Stomach (tissue), 4 donors: ENCODE data around the gene NELFE.

ENCODE experiments used
- POLR2A ChIP-seq, 4 donors: fragments of 450-650 bp; IDR thresholded peaks; one replicate each; pipeline ENCODE4 v1.6.1; 2016; ENCODE audit warnings: antibody characterized with exemption in 4 of 4, control low read depth in 2 of 4, mild to moderate bottlenecking in 1 of 4, moderate library complexity in 1 of 4
- TF ChIP-seq, protein P1 (sequence below), 7 experiments: fragments of 450-650 bp in 4 of 7; fragments of 200-600 bp in 3 of 7; sonication (generic) in 3 of 7; IDR thresholded peaks; one replicate each; pipeline ENCODE4 v1.5.1; 2016 to 2019; ENCODE audit warnings: antibody characterized with exemption in 7 of 7, control low read depth in 2 of 7, mild to moderate bottlenecking in 1 of 7

DNA sequence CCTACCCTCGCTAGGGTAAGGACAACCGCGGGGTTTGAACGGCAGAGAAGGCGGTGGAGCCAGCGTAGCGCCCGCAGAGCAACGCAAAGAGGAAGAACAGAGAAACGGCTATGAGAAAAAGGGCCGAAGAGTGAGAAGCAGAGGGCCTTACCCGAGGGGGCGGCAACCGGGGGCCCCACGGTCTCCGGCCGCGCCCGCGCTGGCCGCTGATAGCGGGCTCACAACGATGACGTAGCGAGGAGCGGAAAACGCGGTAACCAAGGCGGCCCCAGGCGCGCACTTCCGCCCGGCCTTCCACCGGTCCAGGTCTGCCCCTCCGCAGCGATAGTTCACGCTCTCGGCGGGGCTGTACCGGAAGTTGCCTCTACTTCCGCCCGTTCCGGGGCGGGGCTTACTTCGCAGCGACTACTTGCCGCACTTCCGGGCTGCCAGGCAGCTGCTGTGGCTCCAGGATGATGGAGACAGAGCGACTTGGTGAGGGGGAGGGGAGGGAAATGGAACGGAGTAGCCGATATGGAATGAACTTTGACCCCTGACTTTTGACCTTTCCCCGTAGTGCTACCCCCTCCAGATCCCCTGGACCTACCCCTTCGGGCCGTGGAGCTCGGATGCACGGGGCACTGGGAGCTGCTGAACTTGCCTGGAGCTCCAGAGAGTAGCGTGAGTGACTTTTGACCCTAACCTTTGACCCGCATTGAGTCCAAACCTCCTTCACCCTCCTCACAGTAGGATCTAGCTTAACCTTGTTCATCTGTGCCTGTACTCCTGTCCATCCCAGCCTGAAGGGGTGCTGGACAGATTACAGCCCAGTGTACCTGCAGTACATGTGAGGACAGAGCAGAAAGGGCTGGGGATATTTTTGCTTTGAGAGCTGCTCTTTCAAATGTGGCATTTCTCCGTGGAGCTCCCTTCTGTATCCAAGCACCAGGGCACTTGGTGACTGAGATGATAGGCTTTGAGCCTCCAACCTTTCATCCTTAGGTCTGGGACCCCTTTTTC lies at the start of gene NELFE, which contains the start of gene SKIC2:
- TF ChIP-seq, protein P1, sequence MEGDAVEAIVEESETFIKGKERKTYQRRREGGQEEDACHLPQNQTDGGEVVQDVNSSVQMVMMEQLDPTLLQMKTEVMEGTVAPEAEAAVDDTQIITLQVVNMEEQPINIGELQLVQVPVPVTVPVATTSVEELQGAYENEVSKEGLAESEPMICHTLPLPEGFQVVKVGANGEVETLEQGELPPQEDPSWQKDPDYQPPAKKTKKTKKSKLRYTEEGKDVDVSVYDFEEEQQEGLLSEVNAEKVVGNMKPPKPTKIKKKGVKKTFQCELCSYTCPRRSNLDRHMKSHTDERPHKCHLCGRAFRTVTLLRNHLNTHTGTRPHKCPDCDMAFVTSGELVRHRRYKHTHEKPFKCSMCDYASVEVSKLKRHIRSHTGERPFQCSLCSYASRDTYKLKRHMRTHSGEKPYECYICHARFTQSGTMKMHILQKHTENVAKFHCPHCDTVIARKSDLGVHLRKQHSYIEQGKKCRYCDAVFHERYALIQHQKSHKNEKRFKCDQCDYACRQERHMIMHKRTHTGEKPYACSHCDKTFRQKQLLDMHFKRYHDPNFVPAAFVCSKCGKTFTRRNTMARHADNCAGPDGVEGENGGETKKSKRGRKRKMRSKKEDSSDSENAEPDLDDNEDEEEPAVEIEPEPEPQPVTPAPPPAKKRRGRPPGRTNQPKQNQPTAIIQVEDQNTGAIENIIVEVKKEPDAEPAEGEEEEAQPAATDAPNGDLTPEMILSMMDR (IDR thresholded peaks at IDR 0.05): no peak
- peak in 1 of 4 donors; percentile 33 for TF ChIP-seq POLR2A (IDR thresholded peaks at IDR 0.05)
